Measurements from ENCODE around the gene ZCCHC4.

GRCh38 chr4:25330335-25330734, 17.8 kb downstream of the ZCCHC4 start:
- TF ChIP-seq CTCF (IDR thresholded peaks at IDR 0.05) (no peak), RNF2 (IDR thresholded peaks at IDR 0.05; ENCODE audit: borderline replicate concordance, low read depth) (no peak), POLR2A (IDR thresholded peaks at IDR 0.05; ENCODE audit: low read length) (no peak), EP300 (IDR thresholded peaks at IDR 0.05) (no peak), HOXB13 (CRISPR knock-in tag; IDR thresholded peaks at IDR 0.05; ENCODE audit: low read depth) (no peak), REST (IDR thresholded peaks at IDR 0.05) (no peak), BCL3 (IDR thresholded peaks at IDR 0.05) (no peak), HMGXB4 (CRISPR knock-in tag; IDR thresholded peaks at IDR 0.05; ENCODE audit: borderline replicate concordance) (no peak), ESRRA (IDR thresholded peaks at IDR 0.05; ENCODE audit: borderline replicate concordance, low read length) (no peak)
